GM12878 (cell line): Measurements from ENCODE around the gene EYS. TPM values are rescaled to one million over a fixed set of nuclear protein-coding genes. Genes with fewer than 3 reads are reported as not detected.

Source experiments
- ATAC-seq: fragments of 200-7000 bp; cut with Tn5 transposase; 3 replicates; pipeline ENCODE4 v1.9.1; 2020; ENCODE audit warnings: mild to moderate bottlenecking, moderate library complexity
- BruUV-seq: library from RNA; stranded (reverse); fragments of 400-500 nt; replicated peaks from 2 replicates; lab custom pipeline; 2021; lab: Mats Ljungman, UMichigan
- CTCF ChIA-PET: fragments of 300-600 bp; sonication (Branson Sonifier 250); formaldehyde crosslinking; extraction: SDS; loops from one replicate; lab custom pipeline; 2021; ENCODE audit warnings: inconsistent platforms; lab: Yijun Ruan, JAX
- POLR2A ChIA-PET: fragments of 350-600 bp; formaldehyde crosslinking; extraction: SDS; loops from one replicate; lab custom pipeline; 2021; ENCODE audit warnings: inconsistent platforms; lab: Charles Lee
- RAD21 ChIA-PET: fragments of 300-600 bp; sonication (Branson Sonifier 250); formaldehyde crosslinking; loops from one replicate; lab custom pipeline; 2023; ENCODE audit warnings: antibody characterized with exemption; ENCODE audit not compliant: unreplicated experiment; lab: Charles Lee
- SMC1A ChIA-PET: fragments of 300-600 bp; sonication (Branson Sonifier 250); formaldehyde crosslinking; loops from one replicate; lab custom pipeline; 2023; ENCODE audit not compliant: unreplicated experiment, uncharacterized antibody; lab: Charles Lee
- DNase-seq: peaks from one replicate; pipeline ENCODE4 v3.0.0-alpha.2; 2011; ENCODE audit warnings: low read depth, low spot score
- FAIRE-seq: peaks from 3 replicates; lab custom pipeline; 2011; peaks lifted over from hg19 to GRCh38; lab: Jason Lieb, UNC
- H2AFZ ChIP-seq: 2 replicates; pipeline ENCODE4 v1.6.0; 2011; ENCODE audit warnings: low read depth, low read length, control low read depth; ENCODE audit not compliant: control insufficient read depth
- H3K27ac ChIP-seq: 2 replicates; pipeline ENCODE4 v1.5.1; 2011; ENCODE audit warnings: control low read depth; ENCODE audit not compliant: control insufficient read depth, insufficient read depth
- H3K27me3 ChIP-seq, 2 experiments: replicated peaks in 1 of 2; 2 replicates each; pipeline versions ENCODE4 v1.6.0 to v1.6.1; 2011; ENCODE audit warnings: low read length in 1 of 2; ENCODE audit not compliant: control insufficient read depth in 2 of 2, insufficient read depth in 2 of 2
- H3K36me3 ChIP-seq, 2 experiments: 2 replicates each; pipeline ENCODE4 v1.5.1; 2011; ENCODE audit warnings: low read length in 1 of 2; ENCODE audit not compliant: control insufficient read depth in 2 of 2, insufficient read depth in 2 of 2
- H3K4me1 ChIP-seq: 2 replicates; pipeline ENCODE4 v1.6.1; 2011; ENCODE audit warnings: mild to moderate bottlenecking, low read length, moderate library complexity, mixed read lengths; ENCODE audit not compliant: control insufficient read depth, insufficient read depth
- H3K4me2 ChIP-seq: 2 replicates; pipeline ENCODE4 v1.6.0; 2011; ENCODE audit warnings: control low read depth; ENCODE audit not compliant: control insufficient read depth, insufficient read depth
- H3K4me3 ChIP-seq: fragments of 200-600 bp; sonication (generic); 2 replicates; pipeline ENCODE4 v1.5.1; 2016
- H3K79me2 ChIP-seq: 2 replicates; pipeline ENCODE4 v1.6.0; 2011; ENCODE audit warnings: low read length; ENCODE audit not compliant: control insufficient read depth, insufficient read depth
- H3K9ac ChIP-seq: 2 replicates; pipeline ENCODE4 v1.8.0; 2011; ENCODE audit warnings: low read length, control low read depth, mixed read lengths; ENCODE audit not compliant: control insufficient read depth, insufficient read depth
- H3K9me3 ChIP-seq: replicated peaks from 3 replicates; pipeline ENCODE4 v1.5.1; 2011; ENCODE audit warnings: mild to moderate bottlenecking, low read length; ENCODE audit not compliant: control insufficient read depth, insufficient read depth
- H4K20me1 ChIP-seq: 2 replicates; pipeline ENCODE4 v1.6.0; 2011; ENCODE audit not compliant: control insufficient read depth, insufficient read depth
- ASH2L ChIP-seq: fragments of 300-600, 200-600 bp; sonication (generic); IDR thresholded peaks from 2 replicates; pipeline ENCODE4 v1.6.1; 2017; ENCODE audit warnings: low read depth, mild to moderate bottlenecking, borderline replicate concordance
- BCL3 ChIP-seq: IDR thresholded peaks from 2 replicates; pipeline ENCODE4 v1.6.1; 2011; ENCODE audit warnings: borderline replicate concordance, low read depth, mild to moderate bottlenecking, moderate library complexity, low read length; ENCODE audit not compliant: insufficient read depth, poor library complexity, severe bottlenecking
- E4F1 ChIP-seq: fragments of 450-650 bp; IDR thresholded peaks from 2 replicates; pipeline ENCODE4 v1.6.1; 2018; ENCODE audit warnings: borderline replicate concordance, mild to moderate bottlenecking; ENCODE audit not compliant: partially characterized antibody
- EZH2 ChIP-seq: IDR thresholded peaks from 2 replicates; pipeline ENCODE4 v1.6.1; 2012; ENCODE audit warnings: low read depth, mild to moderate bottlenecking, control low read depth, inconsistent platforms, low read length, borderline replicate concordance; ENCODE audit not compliant: control insufficient read depth
- JUNB ChIP-seq: IDR thresholded peaks from 2 replicates; pipeline ENCODE4 v1.6.1; 2016; ENCODE audit warnings: antibody characterized with exemption, mild to moderate bottlenecking
- NFXL1 ChIP-seq: fragments of 450-650 bp; IDR thresholded peaks from 2 replicates; pipeline ENCODE4 v1.6.1; 2017; ENCODE audit warnings: antibody characterized with exemption, mild to moderate bottlenecking, borderline replicate concordance
- NR2C1 ChIP-seq: fragments of 450-650 bp; IDR thresholded peaks from 2 replicates; pipeline ENCODE4 v1.6.1; 2017; ENCODE audit warnings: antibody characterized with exemption, mild to moderate bottlenecking, moderate library complexity
- NR2F1 ChIP-seq: fragments of 450-650 bp; conservative IDR thresholded peaks from 2 replicates; pipeline ENCODE4 v1.6.1; 2017; ENCODE audit warnings: mild to moderate bottlenecking
- PKNOX1 ChIP-seq: fragments of 450-650 bp; IDR thresholded peaks from 2 replicates; pipeline ENCODE4 v1.6.1; 2016; ENCODE audit warnings: mild to moderate bottlenecking
- SREBF1 ChIP-seq: IDR thresholded peaks from 2 replicates; pipeline ENCODE4 v1.6.1; 2012; ENCODE audit warnings: mild to moderate bottlenecking, low read length
- TCF3 ChIP-seq: IDR thresholded peaks from 2 replicates; pipeline ENCODE4 v1.6.1; 2012; ENCODE audit warnings: low read depth, mild to moderate bottlenecking, low read length, borderline replicate concordance; ENCODE audit not compliant: insufficient read depth
- ZBTB11 ChIP-seq: fragments of 450-650 bp; formaldehyde crosslinking; IDR thresholded peaks from 2 replicates; pipeline ENCODE4 v1.5.0; 2022; ENCODE audit warnings: mild to moderate bottlenecking, missing genetic modification characterization
- ZNF384 ChIP-seq: IDR thresholded peaks from 2 replicates; pipeline ENCODE4 v1.6.1; 2012; ENCODE audit warnings: low read depth, mild to moderate bottlenecking, low read length, improper control_type of control experiment, borderline replicate concordance
- WGBS: methylation state at CpG from one replicate; pipeline ENCODE4 v1.1.6; 2016; ENCODE audit warnings: low lambda C conversion rate; ENCODE audit not compliant: insufficient replicate concordance, insufficient coverage; ENCODE audit errors: missing lambda C conversion rate; 5-methylcytosine and 5-hydroxymethylcytosine counted together
- in situ Hi-C: fragments of 300-500 bp; cut with MboI; formaldehyde crosslinking; loops from 9 replicates; pipeline ENCODE4 v1.14.3; 2018; ENCODE audit warnings: mixed read lengths
- intact Hi-C: fragments of 100-400 bp; cut with micrococcal nuclease; formaldehyde crosslinking; loops from one replicate; pipeline ENCODE4 v1.14.2; 2022; ENCODE audit not compliant: unreplicated experiment
- polyA plus RNA-seq, 11 experiments: library from polyadenylated mRNA; depleted of rRNA in 4 of 11; unstranded in 6 of 11; stranded (reverse) in 5 of 11; fragments of >200 nt; fragmentation: Nextera tagmentation in 4 of 11; fragmentation: Illumina TruSeq in 1 of 11; extraction: Ambion mirVana in 4 of 11; extraction: Trizol in 1 of 11; gene quantifications; 1 replicate in 1 of 11; 2 replicates in 10 of 11; pipeline versions ENCODE4 v1.2.1 to v1.2.3, GENCODE V29; 2011 to 2016; ENCODE audit warnings: inconsistent platforms in 2 of 11, missing spikeins in 2 of 11, low read depth in 1 of 11
- total RNA-seq, 4 experiments: library from RNA; depleted of rRNA in 3 of 4; stranded (reverse); fragments of >200 nt in 3 of 4; fragmentation: Illumina TruSeq in 1 of 4; extraction: Trizol in 1 of 4; gene quantifications; 2 replicates each; pipeline versions ENCODE4 v1.2.1 to v1.2.3, GENCODE V29; 2013 to 2021

Gene EYS
- total and polyA plus RNA-seq, 10 of the 15 experiments (the other 5 are each of a cell fraction or from before 2014, with no cell fraction given), result under 0.01 to 0.14 (median 0.02) TPM; not detected in 1

- H2AFZ ChIP-seq, result no peak overlapping the region
- no TSS peak for BruUV-seq
Measured at GRCh38 chr6:64141680-64142079, 1565.3 kb downstream of the EYS start.

More at GRCh38 chr6:64141680-64142079, 1565.3 kb downstream of the EYS start:
- intact Hi-C loops, result no loop called here
- 45% methylated on average over 2 of the region's 2 CpGs for whole genome bisulfite sequencing
- Histone ChIP-seq H4K20me1 (no peaks in the 10 kb centered on the region), H3K9ac (no peak overlapping the region), H3K4me2 (no peak overlapping the region), H3K79me2 (no peaks in the 10 kb centered on the region), H3K36me3 (no peaks in the 10 kb centered on the region), H3K9me3 (no peaks in the 10 kb centered on the region), H3K27me3 (no peaks in the 10 kb centered on the region), H3K4me3 (no peak overlapping the region), H3K27ac (no peak overlapping the region), H3K4me1 (no peaks in the 10 kb centered on the region)
- ChIA-PET RAD21 (no interaction called here), SMC1A (no interaction called here), CTCF (no interaction called here), POLR2A (no interaction called here)
- TF ChIP-seq JUNB, result no peak
- no peak for TF ChIP-seq E4F1
- TF ChIP-seq ZBTB11, result no peak
- no peak for TF ChIP-seq NR2C1
- no peak for TF ChIP-seq SREBF1
- no peak for TF ChIP-seq EZH2
- no peak for TF ChIP-seq NR2F1
- no peak for TF ChIP-seq PKNOX1
- TF ChIP-seq TCF3, result no peak
- no peak for TF ChIP-seq BCL3
- TF ChIP-seq ASH2L, result no peak
- TF ChIP-seq ZNF384, result no peak
- no peak for TF ChIP-seq NFXL1
- DNase-seq, result no peak
- no peak for FAIRE-seq
- no peak for ATAC-seq
- in situ Hi-C loops, result no loop called here
